ENCODE measurements around the gene METTL5.

DNA sequence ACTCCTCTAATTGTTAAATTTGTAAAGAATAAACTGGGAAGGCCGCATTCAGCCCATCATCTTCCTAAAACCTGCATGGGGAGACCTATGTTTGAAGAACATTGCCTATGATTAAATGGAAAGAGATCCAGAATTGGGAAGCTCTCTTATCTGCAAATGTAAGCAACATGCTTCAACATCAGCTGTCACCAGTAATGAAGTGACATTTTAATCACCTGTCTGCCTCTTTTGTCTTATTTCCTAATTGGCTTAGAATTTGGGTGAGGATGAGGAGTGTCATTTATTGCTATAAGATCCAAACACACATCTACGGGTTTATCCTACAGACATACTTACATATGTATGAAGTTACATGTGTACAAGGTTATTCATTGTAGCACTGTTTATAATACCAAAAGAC, 52.1 kb downstream of the METTL5 start:
- TF ChIP-seq CTCF (IDR thresholded peaks at IDR 0.05) (no peak), POLR2A (IDR thresholded peaks at IDR 0.05) (no peak)
